Neutrophil (primary cell): Measurements from ENCODE around the gene TMC1.

Source experiments
- H3K27ac ChIP-seq: fragments of 200-600 bp; sonication (generic); 2 replicates; pipeline ENCODE4 v1.5.1; 2016; ENCODE audit warnings: mild to moderate bottlenecking, moderate library complexity
- H3K27me3 ChIP-seq: fragments of 200-600 bp; sonication (generic); 2 replicates; pipeline ENCODE4 v1.6.0; 2016; ENCODE audit warnings: mild to moderate bottlenecking
- H3K36me3 ChIP-seq: fragments of 200-600 bp; sonication (generic); 2 replicates; pipeline ENCODE4 v1.5.1; 2017
- H3K4me1 ChIP-seq, 2 experiments: fragments of 200-600 bp in 1 of 2; sonication (generic) in 1 of 2; 1 replicate in 1 of 2; 2 replicates in 1 of 2; pipeline versions ENCODE4 v1.5.1 to v1.6.1; 2013 to 2016; ENCODE audit warnings: low read depth in 1 of 2, low read length in 1 of 2, mild to moderate bottlenecking in 1 of 2, moderate library complexity in 1 of 2; ENCODE audit not compliant: control insufficient read depth in 1 of 2, insufficient read depth in 1 of 2
- H3K4me3 ChIP-seq, 2 experiments: fragments of 200-600 bp in 1 of 2; sonication (generic) in 1 of 2; 1 replicate in 1 of 2; 2 replicates in 1 of 2; pipeline ENCODE4 v1.5.1; 2013 to 2016; ENCODE audit warnings: low read depth in 1 of 2, low read length in 1 of 2, mild to moderate bottlenecking in 1 of 2, moderate library complexity in 1 of 2
- H3K9me3 ChIP-seq: fragments of 200-600 bp; sonication (generic); 2 replicates; pipeline ENCODE4 v1.5.1; 2016
- CTCF ChIP-seq: fragments of 200-600 bp; sonication (generic); IDR thresholded peaks from 2 replicates; pipeline ENCODE4 v1.5.1; 2016; ENCODE audit warnings: antibody characterized with exemption

TMC1 gene

GRCh38 chr9:72753266-72753893 is 232.0 kb downstream of the TMC1 start:
- H3K9me3 ChIP-seq = no peaks in the 10 kb centered on the region
- H3K36me3 ChIP-seq = no peaks in the 10 kb centered on the region
- no peak overlapping the region for H3K4me3 ChIP-seq
- no peak overlapping the region for H3K27ac ChIP-seq
- no peaks in the 10 kb centered on the region for H3K4me1 ChIP-seq
- H3K27me3 ChIP-seq = peaks cover 11% of the 10 kb centered on the region
- TF ChIP-seq CTCF = no peak

GRCh38 chr9:72755836-72756235 is 234.4 kb downstream of the TMC1 start:
- H3K4me3 ChIP-seq = no peak overlapping the region
- H3K36me3 ChIP-seq = no peaks in the 10 kb centered on the region
- no peaks in the 10 kb centered on the region for H3K9me3 ChIP-seq
- H3K4me1 ChIP-seq = no peaks in the 10 kb centered on the region
- H3K27ac ChIP-seq = no peak overlapping the region
- peaks cover 11% of the 10 kb centered on the region for H3K27me3 ChIP-seq
- TF ChIP-seq CTCF = no peak

- TF ChIP-seq CTCF = no peak
- Histone ChIP-seq H3K4me3 (no peak overlapping the region), H3K36me3 (no peaks in the 10 kb centered on the region), H3K9me3 (no peaks in the 10 kb centered on the region), H3K27ac (no peak overlapping the region), H3K4me1 (no peaks in the 10 kb centered on the region), H3K27me3 (peaks cover 24% of the 10 kb centered on the region)
These were observed 237.5 kb downstream of the TMC1 start for GRCh38 chr9:72758944-72759343.

- no peak overlapping the region for H3K4me3 ChIP-seq
- peaks cover 18% of the 10 kb centered on the region for H3K27me3 ChIP-seq
- no peak overlapping the region for H3K27ac ChIP-seq
- no peak for TF ChIP-seq CTCF
- no peaks in the 10 kb centered on the region for H3K4me1 ChIP-seq
- H3K36me3 ChIP-seq = no peaks in the 10 kb centered on the region
- no peaks in the 10 kb centered on the region for H3K9me3 ChIP-seq
These were observed 241.6 kb downstream of the TMC1 start for GRCh38 chr9:72763022-72763421.

- TF ChIP-seq CTCF = no peak
- H3K4me1 ChIP-seq = no peaks in the 10 kb centered on the region
- H3K27me3 ChIP-seq = no peaks in the 10 kb centered on the region
- no peaks in the 10 kb centered on the region for H3K36me3 ChIP-seq
- no peak overlapping the region for H3K27ac ChIP-seq
- H3K4me3 ChIP-seq = no peak overlapping the region
- no peaks in the 10 kb centered on the region for H3K9me3 ChIP-seq
These were observed 248.1 kb downstream of the TMC1 start for GRCh38 chr9:72769546-72769945.

- H3K4me1 ChIP-seq = no peaks in the 10 kb centered on the region
- H3K27ac ChIP-seq = no peak overlapping the region
- no peaks in the 10 kb centered on the region for H3K27me3 ChIP-seq
- no peaks in the 10 kb centered on the region for H3K9me3 ChIP-seq
- TF ChIP-seq CTCF = no peak
- no peaks in the 10 kb centered on the region for H3K36me3 ChIP-seq
- no peak overlapping the region for H3K4me3 ChIP-seq
These were observed 251.3 kb downstream of the TMC1 start for GRCh38 chr9:72772661-72773060.
